ENCODE data around the gene DHPS. TPM values are rescaled to one million over a fixed set of nuclear protein-coding genes. Genes with fewer than 3 reads are reported as not detected.

The DHPS gene
- total RNA-seq, 1 experiment from 2014 or later: 150 TPM

GRCh38 chr19:12628040-12629022 is 53.3 kb downstream of the DHPS start:
- POLR2A ChIA-PET (ENCODE audit: unreplicated experiment): no interaction called here
- TF ChIP-seq EZH2 (IDR thresholded peaks at IDR 0.05; ENCODE audit: low read length, unreplicated experiment): no peak
- Histone ChIP-seq H3K9ac (ENCODE audit: low read length) (no peak overlapping the region), H2AFZ (ENCODE audit: low read length) (no peak overlapping the region), H3K4me3 (ENCODE audit: low read length) (peak overlapping the region; percentile 25; the same call in 1 of the 2 replicates), H3K27me3 (ENCODE audit: low read length) (no peaks in the 10 kb centered on the region), H3K9me3 (ENCODE audit: low read length) (peaks cover 31% of the 10 kb centered on the region), H3K4me1 (ENCODE audit: insufficient read depth, low read length) (no peaks in the 10 kb centered on the region), H4K20me1 (ENCODE audit: low read length) (no peaks in the 10 kb centered on the region), H3F3A (ENCODE audit: low read length, unreplicated experiment) (peaks cover 7% of the 10 kb centered on the region), H3K36me3 (ENCODE audit: low read depth, low read length) (peaks cover 76% of the 10 kb centered on the region), H3K79me2 (ENCODE audit: low read length) (no peaks in the 10 kb centered on the region), H3K9me2 (replicated peaks; ENCODE audit: low read length) (no peaks in the 10 kb centered on the region), H3K4me2 (ENCODE audit: low read length) (no peak overlapping the region), H3K27ac (ENCODE audit: low read length) (no peak overlapping the region)
- BruUV-seq (replicated peaks): no TSS peak
- CTCF ChIA-PET: no interaction called here
- DNase-seq: no peak
- ATAC-seq: no peak
- intact Hi-C loops (cut with micrococcal nuclease): no loop called here

GRCh38 chr19:12626958-12627357 is 54.7 kb downstream of the DHPS start:
- Histone ChIP-seq H3K9me3 (ENCODE audit: low read length) (peaks cover 31% of the 10 kb centered on the region), H2AFZ (ENCODE audit: low read length) (no peak overlapping the region), H3F3A (ENCODE audit: low read length, unreplicated experiment) (peaks cover 4% of the 10 kb centered on the region), H3K4me1 (ENCODE audit: insufficient read depth, low read length) (no peaks in the 10 kb centered on the region), H3K9ac (ENCODE audit: low read length) (no peak overlapping the region), H3K79me2 (ENCODE audit: low read length) (peaks cover 4% of the 10 kb centered on the region; the same call in 1 of the 2 replicates), H3K4me3 (ENCODE audit: low read length) (peak overlapping the region; percentile 33; the same call in 1 of the 2 replicates), H3K9me2 (replicated peaks; ENCODE audit: low read length) (no peaks in the 10 kb centered on the region), H3K4me2 (ENCODE audit: low read length) (no peak overlapping the region), H3K27ac (ENCODE audit: low read length) (no peak overlapping the region), H3K27me3 (ENCODE audit: low read length) (no peaks in the 10 kb centered on the region), H4K20me1 (ENCODE audit: low read length) (no peaks in the 10 kb centered on the region), H3K36me3 (ENCODE audit: low read depth, low read length) (peaks cover 85% of the 10 kb centered on the region)
- intact Hi-C loops (cut with micrococcal nuclease): no loop called here
- ChIA-PET POLR2A (ENCODE audit: unreplicated experiment) (no interaction called here), CTCF (no interaction called here)
- TF ChIP-seq CTCF (conservative IDR thresholded peaks at IDR 0.05; ENCODE audit: low read depth, low read length) (no peak), EZH2 (IDR thresholded peaks at IDR 0.05; ENCODE audit: low read length, unreplicated experiment) (no peak), EZH2phosphoT487 (IDR thresholded peaks at IDR 0.05; ENCODE audit: borderline replicate concordance, low read length) (no peak)
- no peak for ATAC-seq
- no TSS peak for BruUV-seq (replicated peaks)
- DNase-seq: no peak

Other genes with a start within 250 kb of the DHPS start
- gene ZNF443, start 240.9 kb downstream of the DHPS start, total RNA-seq (2014; rRNA removed): 3.4 and 3.7 TPM in 2 replicates
- gene ZNF709, start 197.1 kb downstream of the DHPS start, total RNA-seq (2014; rRNA removed): 0.77 and 2.2 TPM in 2 replicates
- 3.8 and 6.0 TPM in 2 replicates for gene ZNF564, start 130.4 kb downstream of the DHPS start, total RNA-seq (2014; rRNA removed)
- 6.9 and 10.7 TPM in 2 replicates for gene ZNF490, start 71.1 kb downstream of the DHPS start, total RNA-seq (2014; rRNA removed)
- gene ZNF791, start 71.0 kb downstream of the DHPS start, total RNA-seq (2014; rRNA removed): 15.8 and 26.3 TPM in 2 replicates
- 62.9 and 67.5 TPM in 2 replicates for gene MAN2B1, start 15.1 kb downstream of the DHPS start, total RNA-seq (2014; rRNA removed)
- gene WDR83, start 15.1 kb downstream of the DHPS start, total RNA-seq (2014; rRNA removed): 39.5 and 53.5 TPM in 2 replicates
- not detected in 2 replicates for gene GNG14, start 6.1 kb upstream of the DHPS start, total RNA-seq (2014; rRNA removed)
- 27.5 and 34.6 TPM in 2 replicates for gene FBXW9, start 14.8 kb upstream of the DHPS start, total RNA-seq (2014; rRNA removed)
- 50.6 and 73.3 TPM in 2 replicates for gene TNPO2, start 42.1 kb upstream of the DHPS start, total RNA-seq (2014; rRNA removed)
- gene TRIR, start 52.8 kb upstream of the DHPS start, total RNA-seq (2014; rRNA removed): 497 and 841 TPM in 2 replicates
- gene GET3, start 55.6 kb upstream of the DHPS start, total RNA-seq (2014; rRNA removed): 251 and 264 TPM in 2 replicates
- gene BEST2, start 69.9 kb upstream of the DHPS start, total RNA-seq (2014; rRNA removed): 0.07 TPM in 1 of 2 replicates, not detected in the other
- gene HOOK2, start 93.7 kb upstream of the DHPS start, total RNA-seq (2014; rRNA removed): 95.2 and 95.7 TPM in 2 replicates
- 343 and 391 TPM in 2 replicates for gene JUNB, start 109.6 kb upstream of the DHPS start, total RNA-seq (2014; rRNA removed)
- 729 and 746 TPM in 2 replicates for gene PRDX2, start 119.9 kb upstream of the DHPS start, total RNA-seq (2014; rRNA removed)
- not detected in 2 replicates for gene THSD8, start 120.2 kb upstream of the DHPS start, total RNA-seq (2014; rRNA removed)
- 118 and 120 TPM in 2 replicates for gene RNASEH2A, start 124.7 kb upstream of the DHPS start, total RNA-seq (2014; rRNA removed)
- gene RTBDN, start 152.7 kb upstream of the DHPS start, total RNA-seq (2014; rRNA removed): 0.81 and 3.7 TPM in 2 replicates
- 7.7 and 11.2 TPM in 2 replicates for gene MAST1, start 156.6 kb upstream of the DHPS start, total RNA-seq (2014; rRNA removed)
- 47.1 and 48.0 TPM in 2 replicates for gene DNASE2, start 199.6 kb upstream of the DHPS start, total RNA-seq (2014; rRNA removed)
- gene KLF1, start 205.3 kb upstream of the DHPS start, total RNA-seq (2014; rRNA removed): not detected in 2 replicates
- 37.4 and 38.6 TPM in 2 replicates for gene GCDH, start 209.3 kb upstream of the DHPS start, total RNA-seq (2014; rRNA removed)
- gene SYCE2, start 237.4 kb upstream of the DHPS start, total RNA-seq (2014; rRNA removed): 0.40 and 0.95 TPM in 2 replicates